Measurements from ENCODE around the gene SDHA. TPM values are rescaled to one million over a fixed set of nuclear protein-coding genes. Genes with fewer than 3 reads are reported as not detected.
"Not testable (repeated sequence)": the region's sequence is repeated elsewhere in the genome, so short reads cannot be mapped to it uniquely, and the experiment has no call there.

SDHA gene
- total RNA-seq, 4 donors from 2014 or later: 86.0 to 150 (median 115) TPM

DNA sequence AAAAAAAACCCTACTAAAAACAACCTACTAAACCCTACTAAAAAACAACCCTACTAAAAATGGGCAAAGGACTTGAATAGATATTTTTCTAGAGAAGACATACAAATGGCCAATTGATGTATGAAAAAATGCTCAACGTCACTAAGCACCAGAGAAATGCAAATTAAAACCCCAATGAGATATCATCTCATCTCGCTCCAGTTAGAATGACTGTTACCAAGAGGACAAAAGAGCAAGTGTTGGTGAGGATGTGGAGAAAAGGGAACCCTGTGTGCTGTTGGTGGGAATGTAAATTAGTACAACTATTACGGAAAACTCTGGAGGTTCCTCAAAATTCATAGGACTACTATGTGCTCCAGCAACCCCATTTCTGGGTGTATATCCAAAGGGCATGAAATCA, 10.8 kb downstream of the SDHA start:
- no peaks in the 10 kb centered on the region for H3K9me3 ChIP-seq
- H3K4me3 ChIP-seq: no peak overlapping the region
- no peak for DNase-seq (ENCODE audit: extremely low spot score)
- H3K4me1 ChIP-seq: peaks cover 0 to 6% (median under 1%) of the 10 kb centered on the region in 4 donors
- no peak for TF ChIP-seq EP300 (IDR thresholded peaks at IDR 0.05)
- no peak for TF ChIP-seq POLR2A (IDR thresholded peaks at IDR 0.05; ENCODE audit: low read depth)
- TF ChIP-seq, protein P1, sequence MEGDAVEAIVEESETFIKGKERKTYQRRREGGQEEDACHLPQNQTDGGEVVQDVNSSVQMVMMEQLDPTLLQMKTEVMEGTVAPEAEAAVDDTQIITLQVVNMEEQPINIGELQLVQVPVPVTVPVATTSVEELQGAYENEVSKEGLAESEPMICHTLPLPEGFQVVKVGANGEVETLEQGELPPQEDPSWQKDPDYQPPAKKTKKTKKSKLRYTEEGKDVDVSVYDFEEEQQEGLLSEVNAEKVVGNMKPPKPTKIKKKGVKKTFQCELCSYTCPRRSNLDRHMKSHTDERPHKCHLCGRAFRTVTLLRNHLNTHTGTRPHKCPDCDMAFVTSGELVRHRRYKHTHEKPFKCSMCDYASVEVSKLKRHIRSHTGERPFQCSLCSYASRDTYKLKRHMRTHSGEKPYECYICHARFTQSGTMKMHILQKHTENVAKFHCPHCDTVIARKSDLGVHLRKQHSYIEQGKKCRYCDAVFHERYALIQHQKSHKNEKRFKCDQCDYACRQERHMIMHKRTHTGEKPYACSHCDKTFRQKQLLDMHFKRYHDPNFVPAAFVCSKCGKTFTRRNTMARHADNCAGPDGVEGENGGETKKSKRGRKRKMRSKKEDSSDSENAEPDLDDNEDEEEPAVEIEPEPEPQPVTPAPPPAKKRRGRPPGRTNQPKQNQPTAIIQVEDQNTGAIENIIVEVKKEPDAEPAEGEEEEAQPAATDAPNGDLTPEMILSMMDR (IDR thresholded peaks at IDR 0.05): no peak
- no peak for TF ChIP-seq POLR2AphosphoS5 (IDR thresholded peaks at IDR 0.05)
- intact Hi-C loops (cut with DNase I): no loop called here
- peaks cover 83 to 100% (median 99%) of the 10 kb centered on the region in 4 donors for H3K36me3 ChIP-seq
- H3K27ac ChIP-seq (replicated peaks in 1 of 4): no peak overlapping the region
- 88% methylated on average over 3 of the region's 3 CpGs for WGBS
- H3K27me3 ChIP-seq: no peaks in the 10 kb centered on the region

DNA sequence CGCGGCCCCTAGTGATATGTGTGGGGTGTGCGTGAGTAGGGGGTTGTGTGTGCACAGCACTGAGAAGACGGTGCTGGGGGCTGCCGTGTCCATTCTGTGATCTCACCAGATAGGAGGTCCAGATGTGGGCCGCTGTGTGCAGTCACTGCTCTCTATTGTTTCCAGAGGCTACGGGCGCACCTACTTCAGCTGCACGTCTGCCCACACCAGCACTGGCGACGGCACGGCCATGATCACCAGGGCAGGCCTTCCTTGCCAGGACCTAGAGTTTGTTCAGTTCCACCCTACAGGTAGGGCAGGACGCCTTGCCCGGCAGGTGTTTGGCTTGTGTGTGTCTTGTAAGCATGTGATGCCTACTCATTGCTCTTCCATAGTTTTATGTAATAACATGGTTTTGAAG, 12.6 kb downstream of the SDHA start:
- Histone ChIP-seq H3K4me1 (no peaks in the 10 kb centered on the region), H3K27ac (replicated peaks in 1 of 4) (no peak overlapping the region), H3K36me3 (peaks cover 80 to 100% (median 97%) of the 10 kb centered on the region in 4 donors), H3K27me3 (no peaks in the 10 kb centered on the region), H3K9me3 (no peaks in the 10 kb centered on the region), H3K4me3 (no peak overlapping the region)
- DNase-seq (ENCODE audit: extremely low spot score): no peak
- TF ChIP-seq POLR2A (IDR thresholded peaks at IDR 0.05; ENCODE audit: low read depth): no peak
- TF ChIP-seq, protein P1 (IDR thresholded peaks at IDR 0.05): no peak
- WGBS: 95% methylated on average over 14 of the region's 14 CpGs
- intact Hi-C loops (cut with DNase I): no loop called here

DNA sequence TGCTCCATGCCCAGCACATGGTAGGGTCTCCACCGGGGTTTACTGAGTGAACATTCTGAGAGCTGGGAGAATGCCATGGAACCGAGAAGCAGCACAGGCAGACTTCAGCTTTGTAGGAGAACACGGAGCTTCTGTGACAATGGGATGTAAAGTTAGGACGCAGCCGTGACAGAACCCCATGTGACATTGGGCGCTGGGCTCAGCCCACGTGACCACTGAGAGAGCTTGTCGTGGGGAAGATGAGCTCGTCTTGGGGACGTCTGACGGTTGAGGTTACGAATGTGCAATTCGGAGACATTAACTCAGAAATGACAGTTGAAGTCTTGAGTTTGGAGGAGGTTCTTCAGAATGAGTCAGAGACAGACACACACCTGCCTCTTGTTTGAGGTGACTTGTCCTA, 13.5 kb downstream of the SDHA start:
- no peak for TF ChIP-seq POLR2AphosphoS5 (IDR thresholded peaks at IDR 0.05)
- TF ChIP-seq POLR2A (IDR thresholded peaks at IDR 0.05; ENCODE audit: low read depth): no peak
- TF ChIP-seq, protein P1 (IDR thresholded peaks at IDR 0.05): no peak
- TF ChIP-seq EP300 (IDR thresholded peaks at IDR 0.05): no peak
- no peak for DNase-seq (ENCODE audit: extremely low spot score)
- intact Hi-C loops (cut with DNase I): no loop called here
- no peaks in the 10 kb centered on the region for H3K27me3 ChIP-seq
- peaks cover 74 to 100% (median 97%) of the 10 kb centered on the region in 4 donors for H3K36me3 ChIP-seq
- whole genome bisulfite sequencing: 89% methylated on average over 13 of the region's 13 CpGs
- H3K4me1 ChIP-seq: no peaks in the 10 kb centered on the region
- H3K4me3 ChIP-seq: no peak overlapping the region
- no peaks in the 10 kb centered on the region for H3K9me3 ChIP-seq
- H3K27ac ChIP-seq (replicated peaks in 1 of 4): no peak overlapping the region

DNA sequence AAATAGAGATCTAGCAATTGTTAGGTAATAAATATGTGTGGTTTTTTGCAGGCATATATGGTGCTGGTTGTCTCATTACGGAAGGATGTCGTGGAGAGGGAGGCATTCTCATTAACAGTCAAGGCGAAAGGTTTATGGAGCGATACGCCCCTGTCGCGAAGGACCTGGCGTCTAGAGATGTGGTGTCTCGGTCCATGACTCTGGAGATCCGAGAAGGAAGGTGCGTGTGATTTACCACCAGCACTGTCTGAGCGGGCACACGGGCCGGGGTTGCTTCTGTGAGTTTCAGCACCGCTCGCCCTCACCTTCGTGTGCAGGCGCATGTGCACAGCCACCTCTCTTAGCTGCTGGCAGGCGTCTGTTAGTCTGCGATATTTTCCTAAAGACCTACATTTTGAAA, 15.3 kb downstream of the SDHA start:
- 94% methylated on average over 20 of the region's 20 CpGs for WGBS
- H3K27me3 ChIP-seq; intact Hi-C loops (cut with DNase I); H3K4me1 ChIP-seq; H3K9me3 ChIP-seq; H3K4me3 ChIP-seq; H3K27ac ChIP-seq (replicated peaks in 1 of 4); DNase-seq (ENCODE audit: extremely low spot score): not testable (repeated sequence)
- peaks cover 66 to 97% (median 91%) of the 10 kb centered on the region in 4 donors for H3K36me3 ChIP-seq

DNA sequence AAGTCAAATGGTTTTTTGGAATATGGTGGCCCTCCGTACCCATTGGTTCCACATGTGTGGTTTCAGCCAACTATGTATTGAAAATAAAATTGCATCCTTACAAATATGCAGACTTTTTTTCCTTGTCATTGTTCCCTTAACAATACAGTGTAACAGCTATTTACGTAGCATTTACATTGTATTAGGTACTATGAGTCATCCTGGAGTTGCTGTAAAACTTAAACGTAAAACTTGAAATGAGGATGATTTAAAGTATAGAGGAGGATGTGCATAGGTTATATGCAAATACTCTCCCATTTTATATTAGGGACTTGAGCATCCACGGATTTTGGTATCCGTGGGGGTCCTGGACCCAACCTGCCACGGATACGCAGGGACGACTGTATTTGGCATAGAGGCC, 16.3 kb downstream of the SDHA start:
- 93% methylated on average over 8 of the region's 8 CpGs for WGBS
- H3K27me3 ChIP-seq: no peaks in the 10 kb centered on the region
- no peaks in the 10 kb centered on the region for H3K4me1 ChIP-seq
- TF ChIP-seq EP300 (IDR thresholded peaks at IDR 0.05) (no peak), POLR2A (IDR thresholded peaks at IDR 0.05; ENCODE audit: low read depth) (no peak), POLR2AphosphoS5 (IDR thresholded peaks at IDR 0.05) (no peak)
- TF ChIP-seq, protein P1 (IDR thresholded peaks at IDR 0.05): no peak
- DNase-seq (ENCODE audit: extremely low spot score): no peak
- H3K36me3 ChIP-seq: peaks cover 59 to 97% (median 90%) of the 10 kb centered on the region in 4 donors
- intact Hi-C loops (cut with DNase I): no loop called here
- H3K27ac ChIP-seq (replicated peaks in 1 of 4): no peak overlapping the region
- H3K4me3 ChIP-seq: no peak overlapping the region
- no peaks in the 10 kb centered on the region for H3K9me3 ChIP-seq

DNA sequence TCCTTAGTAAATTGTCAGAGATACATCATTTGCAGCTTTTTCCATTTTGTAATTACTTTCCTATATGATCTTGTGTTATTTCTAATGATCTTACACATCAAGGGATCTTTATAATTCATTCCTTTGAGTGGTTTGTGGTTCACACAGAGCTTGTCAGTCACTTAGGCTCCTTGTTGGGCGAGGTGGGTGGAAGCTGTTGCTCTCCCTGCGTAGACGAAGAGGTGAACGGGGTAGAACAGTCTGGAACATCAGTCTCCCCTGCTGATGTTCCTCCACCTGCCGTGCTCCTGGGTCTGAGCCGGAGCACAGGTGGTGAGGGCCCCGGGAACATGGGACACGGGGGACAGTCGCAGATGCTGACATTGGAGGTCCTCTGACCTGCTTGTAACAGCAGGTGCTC, 17.4 kb downstream of the SDHA start:
- H3K27me3 ChIP-seq; H3K27ac ChIP-seq (replicated peaks in 1 of 4); H3K4me3 ChIP-seq; DNase-seq (ENCODE audit: extremely low spot score); intact Hi-C loops (cut with DNase I); H3K4me1 ChIP-seq; H3K9me3 ChIP-seq: not testable (repeated sequence)
- WGBS: 94% methylated on average over 9 of the region's 9 CpGs
- peaks cover 65 to 97% (median 90%) of the 10 kb centered on the region in 4 donors for H3K36me3 ChIP-seq

DNA sequence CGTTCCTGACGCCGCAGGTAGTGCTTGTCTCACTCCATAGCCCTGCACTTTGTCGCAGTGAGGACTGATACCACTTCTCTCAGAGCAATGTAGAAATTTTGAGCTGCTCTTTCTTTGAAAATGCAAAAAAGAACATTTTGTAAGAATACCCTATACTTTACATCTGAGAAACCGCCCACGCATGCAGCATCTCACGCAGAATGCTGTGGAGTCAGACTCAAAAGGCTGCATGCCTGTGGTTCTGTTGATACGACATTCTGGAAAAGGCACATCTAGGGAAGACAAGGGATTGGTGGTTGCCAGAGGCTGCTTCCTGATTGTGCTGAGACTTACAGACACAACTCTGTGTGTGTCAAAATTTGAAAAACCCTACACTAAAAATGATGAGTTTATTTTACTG, 19.8 kb downstream of the SDHA start:
- DNase-seq (ENCODE audit: extremely low spot score); H3K4me3 ChIP-seq; H3K27me3 ChIP-seq; intact Hi-C loops (cut with DNase I); H3K4me1 ChIP-seq; H3K27ac ChIP-seq (replicated peaks in 1 of 4); H3K9me3 ChIP-seq: not testable (repeated sequence)
- H3K36me3 ChIP-seq: peaks cover 57 to 97% (median 91%) of the 10 kb centered on the region in 4 donors
- WGBS: 94% methylated on average over 8 of the region's 8 CpGs

DNA sequence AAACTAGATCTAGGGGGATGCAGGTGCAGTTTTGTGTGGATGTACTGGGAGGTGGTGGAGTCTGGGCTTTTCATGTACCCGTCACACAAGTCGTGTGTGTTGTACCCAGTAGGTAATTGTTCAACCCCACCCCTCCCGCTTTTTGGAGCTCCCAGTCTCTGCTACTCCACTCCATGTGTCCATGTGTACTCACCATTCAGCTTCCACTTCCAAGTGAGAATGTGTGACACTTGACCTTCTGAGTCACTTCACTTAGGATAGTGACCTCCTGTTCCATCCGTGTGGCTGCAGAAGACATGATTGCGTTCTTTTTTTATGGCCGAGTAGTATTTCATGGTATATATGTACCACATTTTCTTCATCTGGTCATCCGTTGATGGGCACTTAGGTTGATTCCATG, 22.4 kb downstream of the SDHA start:
- H3K9me3 ChIP-seq; DNase-seq (ENCODE audit: extremely low spot score); intact Hi-C loops (cut with DNase I); H3K4me1 ChIP-seq; H3K27me3 ChIP-seq; H3K27ac ChIP-seq (replicated peaks in 1 of 4); H3K4me3 ChIP-seq: not testable (repeated sequence)
- peaks cover 36 to 95% (median 85%) of the 10 kb centered on the region in 4 donors for H3K36me3 ChIP-seq
- 93% methylated on average over 7 of the region's 7 CpGs for WGBS

All from esophagus muscularis mucosa (tissue), 4 donors.